HEK293 (cell line): ENCODE measurements around the gene CEBPA.
A peak's percentile ranks its signal among the peaks of the same experiment; 100 is the strongest.

Experiments used
- CTCF ChIA-PET: fragments of 350-600 bp; formaldehyde crosslinking; extraction: SDS; loops from one replicate; lab custom pipeline; 2021; ENCODE audit warnings: antibody characterized with exemption; lab: Yijun Ruan, JAX
- POLR2A ChIA-PET: fragments of 300-600 bp; formaldehyde crosslinking; extraction: SDS; loops from one replicate; lab custom pipeline; 2020; ENCODE audit warnings: antibody characterized with exemption, inconsistent platforms; lab: Yijun Ruan, JAX
- H3K27ac ChIP-seq: fragments of 200-500 bp; sonication (Bioruptor generic); 2 replicates; pipeline ENCODE4 v1.5.1; 2014; ENCODE audit warnings: low read depth, low read length, control low read depth, inconsistent platforms; ENCODE audit errors: extremely low read depth
- H3K36me3 ChIP-seq, 2 experiments: fragments of 200-500 bp in 1 of 2; sonication (Bioruptor generic) in 1 of 2; 1 replicate in 1 of 2; 2 replicates in 1 of 2; pipeline ENCODE4 v1.5.1; 2014 to 2017; ENCODE audit warnings: inconsistent platforms in 2 of 2, low read length in 2 of 2; ENCODE audit not compliant: control insufficient read depth in 2 of 2, insufficient read depth in 1 of 2
- H3K4me1 ChIP-seq: fragments of 200-500 bp; sonication (Bioruptor generic); 2 replicates; pipeline ENCODE4 v1.5.1; 2014; ENCODE audit warnings: mild to moderate bottlenecking, low read length, inconsistent platforms; ENCODE audit not compliant: control insufficient read depth, insufficient read depth
- H3K4me3 ChIP-seq: 2 replicates; pipeline ENCODE4 v1.5.1; 2011; ENCODE audit warnings: low read depth, mild to moderate bottlenecking, control low read depth, low read length, moderate library complexity
- H3K9me3 ChIP-seq: fragments of 200-500 bp; sonication (Bioruptor generic); 2 replicates; pipeline ENCODE4 v1.5.1; 2014; ENCODE audit warnings: low read depth, low read length, inconsistent platforms; ENCODE audit not compliant: control insufficient read depth, insufficient read depth
- GLI2 ChIP-seq: fragments of 450-650 bp; formaldehyde crosslinking; IDR thresholded peaks from 2 replicates; pipeline ENCODE4; 2017; ENCODE audit warnings: missing biosample characterization, missing genetic modification characterization, low read depth, borderline replicate concordance
- GLIS2 ChIP-seq: fragments of 450-650 bp; formaldehyde crosslinking; IDR thresholded peaks from 2 replicates; pipeline ENCODE4 v1.5.1; 2016; ENCODE audit warnings: missing biosample characterization, missing genetic modification characterization
- KLF8 ChIP-seq: fragments of 450-650 bp; formaldehyde crosslinking; IDR thresholded peaks from 2 replicates; pipeline ENCODE4 v1.5.1; 2016; ENCODE audit warnings: missing biosample characterization, missing genetic modification characterization
- SP2 ChIP-seq: fragments of 450-650 bp; formaldehyde crosslinking; IDR thresholded peaks from 2 replicates; pipeline ENCODE4 v1.5.1; 2016; ENCODE audit warnings: missing biosample characterization, missing genetic modification characterization
- ZFP37 ChIP-seq: fragments of 450-650 bp; formaldehyde crosslinking; IDR thresholded peaks from 2 replicates; pipeline ENCODE4 v1.5.1; 2016; ENCODE audit warnings: missing biosample characterization, missing genetic modification characterization
- ZNF24 ChIP-seq: fragments of 450-650 bp; formaldehyde crosslinking; IDR thresholded peaks from 2 replicates; pipeline ENCODE4 v1.5.1; 2016; ENCODE audit warnings: missing biosample characterization, missing genetic modification characterization
- ZNF510 ChIP-seq: fragments of 450-650 bp; formaldehyde crosslinking; IDR thresholded peaks from 2 replicates; pipeline ENCODE4 v1.5.1; 2018; ENCODE audit warnings: mild to moderate bottlenecking, missing genetic modification characterization, missing biosample characterization; ENCODE audit not compliant: insufficient replicate concordance
- ZNF514 ChIP-seq: fragments of 450-650 bp; formaldehyde crosslinking; IDR thresholded peaks from 2 replicates; pipeline ENCODE4 v1.5.1; 2016; ENCODE audit warnings: missing biosample characterization, missing genetic modification characterization
- ZNF623 ChIP-seq: fragments of 450-650 bp; formaldehyde crosslinking; IDR thresholded peaks from 2 replicates; pipeline ENCODE4 v1.5.1; 2016; ENCODE audit warnings: missing biosample characterization, missing genetic modification characterization
- ZNF624 ChIP-seq: fragments of 450-650 bp; formaldehyde crosslinking; IDR thresholded peaks from 2 replicates; pipeline ENCODE4 v1.5.1; 2017; ENCODE audit warnings: missing biosample characterization, missing genetic modification characterization
- ZNF629 ChIP-seq: fragments of 450-650 bp; formaldehyde crosslinking; IDR thresholded peaks from 2 replicates; pipeline ENCODE4 v1.5.1; 2017; ENCODE audit warnings: missing biosample characterization, missing genetic modification characterization
- ZNF701 ChIP-seq: fragments of 450-650 bp; formaldehyde crosslinking; IDR thresholded peaks from 2 replicates; pipeline ENCODE4 v1.5.1; 2016; ENCODE audit warnings: missing biosample characterization, missing genetic modification characterization
- ZNF747 ChIP-seq: fragments of 450-650 bp; formaldehyde crosslinking; IDR thresholded peaks from 2 replicates; pipeline ENCODE4 v1.5.1; 2016; ENCODE audit warnings: missing biosample characterization, missing genetic modification characterization
- ZNF768 ChIP-seq: fragments of 450-650 bp; formaldehyde crosslinking; IDR thresholded peaks from 2 replicates; pipeline ENCODE4 v1.5.1; 2018; ENCODE audit warnings: missing biosample characterization, mild to moderate bottlenecking, missing genetic modification characterization
- ZNF792 ChIP-seq: fragments of 450-650 bp; formaldehyde crosslinking; IDR thresholded peaks from 2 replicates; pipeline ENCODE4 v1.5.1; 2016; ENCODE audit warnings: missing biosample characterization, missing genetic modification characterization
- ZSCAN23 ChIP-seq: fragments of 450-650 bp; formaldehyde crosslinking; IDR thresholded peaks from 2 replicates; pipeline ENCODE4 v1.5.1; 2016; ENCODE audit warnings: missing biosample characterization, missing genetic modification characterization
- ZXDB ChIP-seq: fragments of 450-650 bp; formaldehyde crosslinking; IDR thresholded peaks from 2 replicates; pipeline ENCODE4 v1.5.1; 2016; ENCODE audit warnings: missing biosample characterization, missing genetic modification characterization
- TF ChIP-seq, protein P1 (sequence below): fragments of 450-650 bp; formaldehyde crosslinking; IDR thresholded peaks from 2 replicates; pipeline ENCODE4 v1.5.1; 2016; ENCODE audit warnings: missing biosample characterization, missing genetic modification characterization
- TF ChIP-seq, protein P2 (sequence below): fragments of 450-650 bp; formaldehyde crosslinking; IDR thresholded peaks from 2 replicates; pipeline ENCODE4 v1.5.1; 2017; ENCODE audit warnings: missing biosample characterization, missing genetic modification characterization
- TF ChIP-seq, protein P3 (sequence below): fragments of 450-650 bp; formaldehyde crosslinking; IDR thresholded peaks from 2 replicates; pipeline ENCODE4 v1.5.1; 2016; ENCODE audit warnings: missing biosample characterization, missing genetic modification characterization
- TF ChIP-seq, protein P4 (sequence below): fragments of 450-650 bp; formaldehyde crosslinking; conservative IDR thresholded peaks from 2 replicates; pipeline ENCODE4 v1.5.1; 2016; ENCODE audit warnings: low read depth, missing biosample characterization, missing genetic modification characterization
- TF ChIP-seq, protein P5 (sequence below): sonication (generic); formaldehyde crosslinking; IDR thresholded peaks from 2 replicates; pipeline ENCODE4 v1.8.1; 2022; ENCODE audit warnings: mild to moderate bottlenecking, moderate library complexity, missing genetic modification reagents

The CEBPA gene

DNA sequence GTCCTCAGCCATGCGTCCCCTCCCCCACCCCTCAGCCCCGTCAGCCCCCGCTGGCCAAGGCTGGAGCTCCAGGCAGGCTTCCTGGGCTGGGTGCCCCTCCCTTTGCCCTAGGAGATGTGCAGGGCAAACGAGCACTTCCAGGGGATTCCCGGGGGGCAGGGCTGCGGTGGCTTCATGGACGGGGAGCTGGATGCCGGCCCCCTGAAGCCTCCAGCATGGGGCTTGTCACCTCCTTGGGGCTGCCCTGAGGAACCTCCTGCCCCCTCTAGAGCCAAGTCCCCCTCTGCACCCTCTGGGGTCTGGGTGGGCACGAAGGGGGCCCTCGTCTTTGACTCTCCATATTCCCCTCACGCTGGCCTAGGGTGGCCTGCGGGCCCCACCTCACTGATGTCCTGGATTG, 51.3 kb downstream of the CEBPA start:
- Histone ChIP-seq H3K9me3 (no peaks in the 10 kb centered on the region; the same call in 1 of the 2 replicates), H3K4me3 (no peak overlapping the region), H3K27ac (no peak overlapping the region), H3K4me1 (no peaks in the 10 kb centered on the region), H3K36me3 (no peaks in the 10 kb centered on the region; a peak in 1 of 3 replicates)
- no peak for TF ChIP-seq GLI2 (tag by site-specific recombination)
- no peak for TF ChIP-seq ZNF629
- no peak for TF ChIP-seq ZNF624 (tag by site-specific recombination)
- no peak for TF ChIP-seq ZXDB
- TF ChIP-seq ZNF623 (tag by site-specific recombination): no peak
- TF ChIP-seq, protein P1, sequence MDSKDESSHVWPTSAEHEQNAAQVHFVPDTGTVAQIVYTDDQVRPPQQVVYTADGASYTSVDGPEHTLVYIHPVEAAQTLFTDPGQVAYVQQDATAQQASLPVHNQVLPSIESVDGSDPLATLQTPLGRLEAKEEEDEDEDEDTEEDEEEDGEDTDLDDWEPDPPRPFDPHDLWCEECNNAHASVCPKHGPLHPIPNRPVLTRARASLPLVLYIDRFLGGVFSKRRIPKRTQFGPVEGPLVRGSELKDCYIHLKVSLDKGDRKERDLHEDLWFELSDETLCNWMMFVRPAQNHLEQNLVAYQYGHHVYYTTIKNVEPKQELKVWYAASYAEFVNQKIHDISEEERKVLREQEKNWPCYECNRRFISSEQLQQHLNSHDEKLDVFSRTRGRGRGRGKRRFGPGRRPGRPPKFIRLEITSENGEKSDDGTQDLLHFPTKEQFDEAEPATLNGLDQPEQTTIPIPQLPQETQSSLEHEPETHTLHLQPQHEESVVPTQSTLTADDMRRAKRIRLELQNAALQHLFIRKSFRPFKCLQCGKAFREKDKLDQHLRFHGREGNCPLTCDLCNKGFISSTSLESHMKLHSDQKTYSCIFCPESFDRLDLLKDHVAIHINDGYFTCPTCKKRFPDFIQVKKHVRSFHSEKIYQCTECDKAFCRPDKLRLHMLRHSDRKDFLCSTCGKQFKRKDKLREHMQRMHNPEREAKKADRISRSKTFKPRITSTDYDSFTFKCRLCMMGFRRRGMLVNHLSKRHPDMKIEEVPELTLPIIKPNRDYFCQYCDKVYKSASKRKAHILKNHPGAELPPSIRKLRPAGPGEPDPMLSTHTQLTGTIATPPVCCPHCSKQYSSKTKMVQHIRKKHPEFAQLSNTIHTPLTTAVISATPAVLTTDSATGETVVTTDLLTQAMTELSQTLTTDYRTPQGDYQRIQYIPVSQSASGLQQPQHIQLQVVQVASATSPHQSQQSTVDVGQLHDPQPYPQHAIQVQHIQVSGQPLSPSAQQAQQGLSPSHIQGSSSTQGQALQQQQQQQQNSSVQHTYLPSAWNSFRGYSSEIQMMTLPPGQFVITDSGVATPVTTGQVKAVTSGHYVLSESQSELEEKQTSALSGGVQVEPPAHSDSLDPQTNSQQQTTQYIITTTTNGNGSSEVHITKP (tag by site-specific recombination): no peak
- TF ChIP-seq GLIS2 (tag by site-specific recombination): peak; percentile 49; the same call in 1 of the 2 replicates
- TF ChIP-seq, protein P2, sequence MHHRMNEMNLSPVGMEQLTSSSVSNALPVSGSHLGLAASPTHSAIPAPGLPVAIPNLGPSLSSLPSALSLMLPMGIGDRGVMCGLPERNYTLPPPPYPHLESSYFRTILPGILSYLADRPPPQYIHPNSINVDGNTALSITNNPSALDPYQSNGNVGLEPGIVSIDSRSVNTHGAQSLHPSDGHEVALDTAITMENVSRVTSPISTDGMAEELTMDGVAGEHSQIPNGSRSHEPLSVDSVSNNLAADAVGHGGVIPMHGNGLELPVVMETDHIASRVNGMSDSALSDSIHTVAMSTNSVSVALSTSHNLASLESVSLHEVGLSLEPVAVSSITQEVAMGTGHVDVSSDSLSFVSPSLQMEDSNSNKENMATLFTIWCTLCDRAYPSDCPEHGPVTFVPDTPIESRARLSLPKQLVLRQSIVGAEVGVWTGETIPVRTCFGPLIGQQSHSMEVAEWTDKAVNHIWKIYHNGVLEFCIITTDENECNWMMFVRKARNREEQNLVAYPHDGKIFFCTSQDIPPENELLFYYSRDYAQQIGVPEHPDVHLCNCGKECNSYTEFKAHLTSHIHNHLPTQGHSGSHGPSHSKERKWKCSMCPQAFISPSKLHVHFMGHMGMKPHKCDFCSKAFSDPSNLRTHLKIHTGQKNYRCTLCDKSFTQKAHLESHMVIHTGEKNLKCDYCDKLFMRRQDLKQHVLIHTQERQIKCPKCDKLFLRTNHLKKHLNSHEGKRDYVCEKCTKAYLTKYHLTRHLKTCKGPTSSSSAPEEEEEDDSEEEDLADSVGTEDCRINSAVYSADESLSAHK: no peak
- CTCF ChIA-PET: no interaction called here
- POLR2A ChIA-PET: interaction anchor here (0.6 kb wide), 1 partner anchor 10 kb away, joined by 3 read pairs; no protein-coding TSS in a partner anchor

DNA sequence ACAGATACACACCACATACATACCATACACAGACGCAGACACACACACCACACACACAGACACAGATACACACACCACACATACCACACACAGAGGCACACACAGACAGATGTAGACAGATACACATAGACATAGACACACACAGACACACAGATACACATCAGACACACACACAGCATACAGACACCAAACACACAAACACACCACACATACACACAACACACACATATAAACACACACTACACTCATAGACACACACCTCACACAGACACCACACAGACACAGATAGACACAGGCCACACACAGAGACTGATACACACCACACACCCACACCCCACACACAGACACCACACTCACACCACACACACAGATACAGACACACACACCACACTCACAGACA, 51.8 kb downstream of the CEBPA start:
- Histone ChIP-seq H3K36me3 (no peaks in the 10 kb centered on the region; a peak in 1 of 3 replicates), H3K4me1 (no peaks in the 10 kb centered on the region), H3K9me3 (peaks cover 2% of the 10 kb centered on the region; the same call in 1 of the 2 replicates), H3K4me3 (no peak overlapping the region), H3K27ac (no peak overlapping the region)
- ChIA-PET POLR2A (no interaction called here), CTCF (no interaction called here)
- TF ChIP-seq ZNF747 (peak; percentile 40; the same call in 1 of the 2 replicates), SP2 (no peak), ZNF510 (tag by site-specific recombination) (no peak), ZNF629 (no peak), ZNF792 (tag by site-specific recombination) (no peak), KLF8 (no peak), ZNF24 (no peak), ZNF623 (tag by site-specific recombination) (no peak), GLIS2 (tag by site-specific recombination) (no peak), ZNF701 (tag by site-specific recombination) (no peak), ZFP37 (tag by site-specific recombination) (no peak), ZNF768 (tag by site-specific recombination) (no peak), ZNF514 (tag by site-specific recombination) (no peak), ZXDB (no peak), ZSCAN23 (tag by site-specific recombination) (no peak)
- TF ChIP-seq, protein P3, sequence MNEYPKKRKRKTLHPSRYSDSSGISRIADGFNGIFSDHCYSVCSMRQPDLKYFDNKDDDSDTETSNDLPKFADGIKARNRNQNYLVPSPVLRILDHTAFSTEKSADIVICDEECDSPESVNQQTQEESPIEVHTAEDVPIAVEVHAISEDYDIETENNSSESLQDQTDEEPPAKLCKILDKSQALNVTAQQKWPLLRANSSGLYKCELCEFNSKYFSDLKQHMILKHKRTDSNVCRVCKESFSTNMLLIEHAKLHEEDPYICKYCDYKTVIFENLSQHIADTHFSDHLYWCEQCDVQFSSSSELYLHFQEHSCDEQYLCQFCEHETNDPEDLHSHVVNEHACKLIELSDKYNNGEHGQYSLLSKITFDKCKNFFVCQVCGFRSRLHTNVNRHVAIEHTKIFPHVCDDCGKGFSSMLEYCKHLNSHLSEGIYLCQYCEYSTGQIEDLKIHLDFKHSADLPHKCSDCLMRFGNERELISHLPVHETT (tag by site-specific recombination): no peak
- TF ChIP-seq, protein P4, sequence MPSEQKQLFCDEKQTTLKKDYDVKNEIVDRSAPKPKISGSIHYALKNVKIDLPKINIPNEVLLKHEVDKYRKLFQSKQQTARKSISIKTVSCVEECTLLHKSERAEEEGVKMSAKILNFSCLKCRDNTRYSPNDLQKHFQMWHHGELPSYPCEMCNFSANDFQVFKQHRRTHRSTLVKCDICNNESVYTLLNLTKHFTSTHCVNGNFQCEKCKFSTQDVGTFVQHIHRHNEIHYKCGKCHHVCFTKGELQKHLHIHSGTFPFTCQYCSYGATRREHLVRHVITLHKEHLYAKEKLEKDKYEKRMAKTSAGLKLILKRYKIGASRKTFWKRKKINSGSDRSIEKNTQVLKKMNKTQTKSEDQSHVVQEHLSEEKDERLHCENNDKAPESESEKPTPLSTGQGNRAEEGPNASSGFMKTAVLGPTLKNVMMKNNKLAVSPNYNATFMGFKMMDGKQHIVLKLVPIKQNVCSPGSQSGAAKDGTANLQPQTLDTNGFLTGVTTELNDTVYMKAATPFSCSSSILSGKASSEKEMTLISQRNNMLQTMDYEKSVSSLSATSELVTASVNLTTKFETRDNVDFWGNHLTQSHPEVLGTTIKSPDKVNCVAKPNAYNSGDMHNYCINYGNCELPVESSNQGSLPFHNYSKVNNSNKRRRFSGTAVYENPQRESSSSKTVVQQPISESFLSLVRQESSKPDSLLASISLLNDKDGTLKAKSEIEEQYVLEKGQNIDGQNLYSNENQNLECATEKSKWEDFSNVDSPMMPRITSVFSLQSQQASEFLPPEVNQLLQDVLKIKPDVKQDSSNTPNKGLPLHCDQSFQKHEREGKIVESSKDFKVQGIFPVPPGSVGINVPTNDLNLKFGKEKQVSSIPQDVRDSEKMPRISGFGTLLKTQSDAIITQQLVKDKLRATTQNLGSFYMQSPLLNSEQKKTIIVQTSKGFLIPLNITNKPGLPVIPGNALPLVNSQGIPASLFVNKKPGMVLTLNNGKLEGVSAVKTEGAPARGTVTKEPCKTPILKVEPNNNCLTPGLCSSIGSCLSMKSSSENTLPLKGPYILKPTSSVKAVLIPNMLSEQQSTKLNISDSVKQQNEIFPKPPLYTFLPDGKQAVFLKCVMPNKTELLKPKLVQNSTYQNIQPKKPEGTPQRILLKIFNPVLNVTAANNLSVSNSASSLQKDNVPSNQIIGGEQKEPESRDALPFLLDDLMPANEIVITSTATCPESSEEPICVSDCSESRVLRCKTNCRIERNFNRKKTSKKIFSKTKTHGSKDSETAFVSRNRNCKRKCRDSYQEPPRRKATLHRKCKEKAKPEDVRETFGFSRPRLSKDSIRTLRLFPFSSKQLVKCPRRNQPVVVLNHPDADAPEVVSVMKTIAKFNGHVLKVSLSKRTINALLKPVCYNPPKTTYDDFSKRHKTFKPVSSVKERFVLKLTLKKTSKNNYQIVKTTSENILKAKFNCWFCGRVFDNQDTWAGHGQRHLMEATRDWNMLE (tag by site-specific recombination): no peak
- TF ChIP-seq, protein P5, sequence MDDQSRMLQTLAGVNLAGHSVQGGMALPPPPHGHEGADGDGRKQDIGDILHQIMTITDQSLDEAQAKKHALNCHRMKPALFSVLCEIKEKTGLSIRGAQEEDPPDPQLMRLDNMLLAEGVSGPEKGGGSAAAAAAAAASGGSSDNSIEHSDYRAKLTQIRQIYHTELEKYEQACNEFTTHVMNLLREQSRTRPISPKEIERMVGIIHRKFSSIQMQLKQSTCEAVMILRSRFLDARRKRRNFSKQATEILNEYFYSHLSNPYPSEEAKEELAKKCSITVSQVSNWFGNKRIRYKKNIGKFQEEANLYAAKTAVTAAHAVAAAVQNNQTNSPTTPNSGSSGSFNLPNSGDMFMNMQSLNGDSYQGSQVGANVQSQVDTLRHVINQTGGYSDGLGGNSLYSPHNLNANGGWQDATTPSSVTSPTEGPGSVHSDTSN: no peak
